ENCODE measurements around the gene SH3D21.

Gene SH3D21

DNA sequence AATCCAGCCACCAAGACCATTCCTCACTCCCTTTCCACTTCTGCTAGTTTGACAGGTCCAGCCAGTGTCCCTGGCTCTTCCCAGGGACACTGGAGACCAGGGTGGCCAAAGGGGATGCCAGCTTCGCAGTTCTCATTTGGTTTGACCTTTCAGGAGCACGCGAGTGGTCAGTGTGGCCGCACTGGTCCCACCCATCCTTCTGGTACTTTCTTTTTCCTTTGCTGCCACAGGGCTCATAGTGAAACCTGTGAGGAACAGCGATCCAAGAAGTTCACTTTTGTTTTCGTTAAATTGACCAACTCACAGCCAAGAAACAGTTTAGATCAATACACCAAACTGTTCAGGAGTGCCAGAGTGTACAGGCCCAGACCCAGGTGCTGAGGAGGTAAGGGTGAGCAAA, 31.7 kb downstream of the SH3D21 start:
- Histone ChIP-seq H3K9ac (ENCODE audit: low read length) (no peak overlapping the region), H2AFZ (ENCODE audit: low read depth, low read length, severe bottlenecking) (no peak overlapping the region), H3K36me3 (ENCODE audit: low read length) (no peaks in the 10 kb centered on the region), H3K4me2 (ENCODE audit: low read depth, low read length, poor library complexity, severe bottlenecking) (no peak overlapping the region), H3F3A (ENCODE audit: insufficient read depth) (no peaks in the 10 kb centered on the region), H3K79me2 (ENCODE audit: insufficient read depth, low read length) (no peaks in the 10 kb centered on the region), H3K4me3 (ENCODE audit: insufficient read depth, low read length, poor library complexity, severe bottlenecking) (no peak overlapping the region), H3K27ac (ENCODE audit: low read depth, low read length) (no peak overlapping the region), H3K9me3 (ENCODE audit: insufficient read depth, low read length) (no peaks in the 10 kb centered on the region), H3K27me3 (ENCODE audit: low read length) (no peaks in the 10 kb centered on the region), H4K20me1 (ENCODE audit: low read depth, low read length) (no peaks in the 10 kb centered on the region), H3K9me2 (replicated peaks; ENCODE audit: insufficient read depth, low read length) (no peaks in the 10 kb centered on the region)
- no peak for TF ChIP-seq EZH2phosphoT487 (conservative IDR thresholded peaks at IDR 0.05; ENCODE audit: low read length)
- TF ChIP-seq, protein P1, sequence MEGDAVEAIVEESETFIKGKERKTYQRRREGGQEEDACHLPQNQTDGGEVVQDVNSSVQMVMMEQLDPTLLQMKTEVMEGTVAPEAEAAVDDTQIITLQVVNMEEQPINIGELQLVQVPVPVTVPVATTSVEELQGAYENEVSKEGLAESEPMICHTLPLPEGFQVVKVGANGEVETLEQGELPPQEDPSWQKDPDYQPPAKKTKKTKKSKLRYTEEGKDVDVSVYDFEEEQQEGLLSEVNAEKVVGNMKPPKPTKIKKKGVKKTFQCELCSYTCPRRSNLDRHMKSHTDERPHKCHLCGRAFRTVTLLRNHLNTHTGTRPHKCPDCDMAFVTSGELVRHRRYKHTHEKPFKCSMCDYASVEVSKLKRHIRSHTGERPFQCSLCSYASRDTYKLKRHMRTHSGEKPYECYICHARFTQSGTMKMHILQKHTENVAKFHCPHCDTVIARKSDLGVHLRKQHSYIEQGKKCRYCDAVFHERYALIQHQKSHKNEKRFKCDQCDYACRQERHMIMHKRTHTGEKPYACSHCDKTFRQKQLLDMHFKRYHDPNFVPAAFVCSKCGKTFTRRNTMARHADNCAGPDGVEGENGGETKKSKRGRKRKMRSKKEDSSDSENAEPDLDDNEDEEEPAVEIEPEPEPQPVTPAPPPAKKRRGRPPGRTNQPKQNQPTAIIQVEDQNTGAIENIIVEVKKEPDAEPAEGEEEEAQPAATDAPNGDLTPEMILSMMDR (IDR thresholded peaks at IDR 0.05; ENCODE audit: insufficient read depth, low read length, poor library complexity, severe bottlenecking), result no peak

DNA sequence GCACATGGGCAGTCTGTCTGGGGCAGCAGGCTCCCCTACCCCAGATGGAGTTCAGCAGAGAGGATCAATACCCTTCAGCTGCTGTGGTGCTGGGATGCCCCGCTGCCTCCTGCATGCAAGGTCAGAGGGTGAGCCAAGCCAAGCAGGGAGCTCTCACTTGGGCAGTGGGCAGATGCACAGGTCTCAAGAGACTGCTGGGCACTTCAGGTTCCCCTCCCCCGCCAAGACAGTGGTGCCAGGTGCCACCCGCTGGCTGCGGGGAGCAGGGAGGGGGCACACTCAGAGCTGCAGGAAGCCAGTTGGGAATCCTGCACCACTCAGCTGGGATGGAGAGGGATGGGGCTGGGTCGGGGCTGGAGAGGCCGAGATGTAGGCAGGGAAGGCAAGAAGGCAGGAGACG, 33.0 kb downstream of the SH3D21 start:
- no peak overlapping the region for H3K4me2 ChIP-seq (ENCODE audit: low read depth, low read length, poor library complexity, severe bottlenecking)
- H3F3A ChIP-seq (ENCODE audit: insufficient read depth), result no peaks in the 10 kb centered on the region
- no peaks in the 10 kb centered on the region for H3K27me3 ChIP-seq (ENCODE audit: low read length)
- H3K27ac ChIP-seq (ENCODE audit: low read depth, low read length), result no peak overlapping the region
- no peaks in the 10 kb centered on the region for H4K20me1 ChIP-seq (ENCODE audit: low read depth, low read length)
- H3K9me2 ChIP-seq (replicated peaks; ENCODE audit: insufficient read depth, low read length), result no peaks in the 10 kb centered on the region
- H3K9me3 ChIP-seq (ENCODE audit: insufficient read depth, low read length), result no peaks in the 10 kb centered on the region
- H3K9ac ChIP-seq (ENCODE audit: low read length), result no peak overlapping the region
- no peak overlapping the region for H3K4me3 ChIP-seq (ENCODE audit: insufficient read depth, low read length, poor library complexity, severe bottlenecking)
- no peak overlapping the region for H2AFZ ChIP-seq (ENCODE audit: low read depth, low read length, severe bottlenecking)
- no peak for TF ChIP-seq EZH2phosphoT487 (conservative IDR thresholded peaks at IDR 0.05; ENCODE audit: low read length)
- TF ChIP-seq, protein P1 (IDR thresholded peaks at IDR 0.05; ENCODE audit: insufficient read depth, low read length, poor library complexity, severe bottlenecking), result no peak
- H3K79me2 ChIP-seq (ENCODE audit: insufficient read depth, low read length), result no peaks in the 10 kb centered on the region
- H3K36me3 ChIP-seq (ENCODE audit: low read length), result no peaks in the 10 kb centered on the region

DNA sequence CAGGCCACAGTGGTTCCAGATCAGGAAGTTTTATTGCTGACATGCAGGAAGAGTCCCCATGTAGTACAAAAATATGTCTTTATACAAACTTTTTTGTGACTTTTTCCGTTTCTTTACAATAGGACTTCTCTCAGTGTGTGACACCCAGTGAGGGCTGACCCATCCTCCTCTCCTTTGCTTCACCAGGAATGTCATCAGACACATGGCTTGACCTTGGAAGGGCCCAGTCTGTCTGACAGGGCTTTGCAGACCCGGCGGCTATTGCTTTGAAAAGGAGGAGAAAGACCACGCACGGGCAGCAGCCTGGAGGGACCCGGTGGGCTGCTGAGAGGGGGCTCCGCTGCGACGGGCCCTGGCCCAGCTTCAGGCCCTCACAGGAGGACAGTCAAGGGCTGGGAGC, 33.4 kb downstream of the SH3D21 start:
- no peak overlapping the region for H3K4me3 ChIP-seq (ENCODE audit: insufficient read depth, low read length, poor library complexity, severe bottlenecking)

More for the DNA sequence above, 33.4 kb downstream of the SH3D21 start:
- Histone ChIP-seq H2AFZ (ENCODE audit: low read depth, low read length, severe bottlenecking) (no peak overlapping the region), H3K9ac (ENCODE audit: low read length) (no peak overlapping the region), H3F3A (ENCODE audit: insufficient read depth) (no peaks in the 10 kb centered on the region), H3K36me3 (ENCODE audit: low read length) (no peaks in the 10 kb centered on the region), H3K79me2 (ENCODE audit: insufficient read depth, low read length) (no peaks in the 10 kb centered on the region), H3K9me3 (ENCODE audit: insufficient read depth, low read length) (no peaks in the 10 kb centered on the region), H3K27me3 (ENCODE audit: low read length) (no peaks in the 10 kb centered on the region), H3K4me2 (ENCODE audit: low read depth, low read length, poor library complexity, severe bottlenecking) (no peak overlapping the region), H3K9me2 (replicated peaks; ENCODE audit: insufficient read depth, low read length) (no peaks in the 10 kb centered on the region), H3K27ac (ENCODE audit: low read depth, low read length) (no peak overlapping the region), H4K20me1 (ENCODE audit: low read depth, low read length) (no peaks in the 10 kb centered on the region)
- TF ChIP-seq, protein P1 (IDR thresholded peaks at IDR 0.05; ENCODE audit: insufficient read depth, low read length, poor library complexity, severe bottlenecking), result no peak
- no peak for TF ChIP-seq EZH2phosphoT487 (conservative IDR thresholded peaks at IDR 0.05; ENCODE audit: low read length)

Data from SU-DHL-6 (cell line).